ENCODE data around the gene R3HDML.

GRCh38 chr20:44382641-44383040, 45.8 kb downstream of the R3HDML start:
- TF ChIP-seq, protein P1, sequence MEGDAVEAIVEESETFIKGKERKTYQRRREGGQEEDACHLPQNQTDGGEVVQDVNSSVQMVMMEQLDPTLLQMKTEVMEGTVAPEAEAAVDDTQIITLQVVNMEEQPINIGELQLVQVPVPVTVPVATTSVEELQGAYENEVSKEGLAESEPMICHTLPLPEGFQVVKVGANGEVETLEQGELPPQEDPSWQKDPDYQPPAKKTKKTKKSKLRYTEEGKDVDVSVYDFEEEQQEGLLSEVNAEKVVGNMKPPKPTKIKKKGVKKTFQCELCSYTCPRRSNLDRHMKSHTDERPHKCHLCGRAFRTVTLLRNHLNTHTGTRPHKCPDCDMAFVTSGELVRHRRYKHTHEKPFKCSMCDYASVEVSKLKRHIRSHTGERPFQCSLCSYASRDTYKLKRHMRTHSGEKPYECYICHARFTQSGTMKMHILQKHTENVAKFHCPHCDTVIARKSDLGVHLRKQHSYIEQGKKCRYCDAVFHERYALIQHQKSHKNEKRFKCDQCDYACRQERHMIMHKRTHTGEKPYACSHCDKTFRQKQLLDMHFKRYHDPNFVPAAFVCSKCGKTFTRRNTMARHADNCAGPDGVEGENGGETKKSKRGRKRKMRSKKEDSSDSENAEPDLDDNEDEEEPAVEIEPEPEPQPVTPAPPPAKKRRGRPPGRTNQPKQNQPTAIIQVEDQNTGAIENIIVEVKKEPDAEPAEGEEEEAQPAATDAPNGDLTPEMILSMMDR (IDR thresholded peaks at IDR 0.05 in 4 of 5, conservative IDR thresholded peaks at IDR 0.05 in 1 of 5): no peak
- TF ChIP-seq POLR2A (IDR thresholded peaks at IDR 0.05): no peak
